ENCODE data around the gene MIER1.

GRCh38 chr1:67009792-67010191, 85.0 kb downstream of the MIER1 start:
- no peak for TF ChIP-seq POLR2A (IDR thresholded peaks at IDR 0.05)
- TF ChIP-seq, protein P1, sequence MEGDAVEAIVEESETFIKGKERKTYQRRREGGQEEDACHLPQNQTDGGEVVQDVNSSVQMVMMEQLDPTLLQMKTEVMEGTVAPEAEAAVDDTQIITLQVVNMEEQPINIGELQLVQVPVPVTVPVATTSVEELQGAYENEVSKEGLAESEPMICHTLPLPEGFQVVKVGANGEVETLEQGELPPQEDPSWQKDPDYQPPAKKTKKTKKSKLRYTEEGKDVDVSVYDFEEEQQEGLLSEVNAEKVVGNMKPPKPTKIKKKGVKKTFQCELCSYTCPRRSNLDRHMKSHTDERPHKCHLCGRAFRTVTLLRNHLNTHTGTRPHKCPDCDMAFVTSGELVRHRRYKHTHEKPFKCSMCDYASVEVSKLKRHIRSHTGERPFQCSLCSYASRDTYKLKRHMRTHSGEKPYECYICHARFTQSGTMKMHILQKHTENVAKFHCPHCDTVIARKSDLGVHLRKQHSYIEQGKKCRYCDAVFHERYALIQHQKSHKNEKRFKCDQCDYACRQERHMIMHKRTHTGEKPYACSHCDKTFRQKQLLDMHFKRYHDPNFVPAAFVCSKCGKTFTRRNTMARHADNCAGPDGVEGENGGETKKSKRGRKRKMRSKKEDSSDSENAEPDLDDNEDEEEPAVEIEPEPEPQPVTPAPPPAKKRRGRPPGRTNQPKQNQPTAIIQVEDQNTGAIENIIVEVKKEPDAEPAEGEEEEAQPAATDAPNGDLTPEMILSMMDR (IDR thresholded peaks at IDR 0.05), result no peak
